ENCODE results near the gene KCTD21.

- TF ChIP-seq CTCF (IDR thresholded peaks at IDR 0.05) (no peak), POLR2A (IDR thresholded peaks at IDR 0.05) (no peak)
Observed at GRCh38 chr11:78197816-78198215, 9.4 kb upstream of the KCTD21 start.
